H9 (cell line): ENCODE measurements around the gene COQ4. TPM values are rescaled to one million over a fixed set of nuclear protein-coding genes. Genes with fewer than 3 reads are reported as not detected.
A peak's percentile ranks its signal among the peaks of the same experiment; 100 is the strongest.

Experiments
- DNase-seq: peaks from one replicate; pipeline ENCODE4 v3.0.0-alpha.2; 2017
- H2AFZ ChIP-seq: one replicate; pipeline ENCODE4 v1.6.1; 2013; ENCODE audit warnings: mild to moderate bottlenecking, low read length, control low read depth, moderate library complexity
- H2AK5ac ChIP-seq: 2 replicates; pipeline ENCODE4 v1.6.1; 2013; ENCODE audit warnings: low read length, control low read depth, mixed read lengths; ENCODE audit not compliant: insufficient read length
- H2BK120ac ChIP-seq: one replicate; pipeline ENCODE4 v1.6.1; 2013; ENCODE audit warnings: low read depth, mild to moderate bottlenecking, low read length, control low read depth, inconsistent platforms; ENCODE audit not compliant: poor library complexity, severe bottlenecking
- H2BK12ac ChIP-seq: 2 replicates; pipeline ENCODE4 v1.6.1; 2013; ENCODE audit warnings: low read length, control low read depth, mixed read lengths, low read depth; ENCODE audit not compliant: insufficient read length
- H2BK15ac ChIP-seq: 2 replicates; pipeline ENCODE4 v1.6.1; 2013; ENCODE audit warnings: low read depth, low read length, control low read depth
- H2BK20ac ChIP-seq: one replicate; pipeline ENCODE4 v1.6.1; 2013; ENCODE audit warnings: low read depth, mild to moderate bottlenecking, low read length, control low read depth, inconsistent platforms; ENCODE audit not compliant: poor library complexity, severe bottlenecking
- H2BK5ac ChIP-seq: 2 replicates; pipeline ENCODE4 v1.6.1; 2013; ENCODE audit warnings: low read length, control low read depth, mixed read lengths; ENCODE audit not compliant: insufficient read length
- H3K14ac ChIP-seq: 2 replicates; pipeline ENCODE4 v1.6.1; 2013; ENCODE audit warnings: low read length, control low read depth; ENCODE audit not compliant: insufficient read depth
- H3K18ac ChIP-seq: 2 replicates; pipeline ENCODE4 v1.6.1; 2013; ENCODE audit warnings: low read depth, mild to moderate bottlenecking, mixed read lengths, low read length, control low read depth; ENCODE audit not compliant: insufficient read length
- H3K23ac ChIP-seq: 2 replicates; pipeline ENCODE4 v1.6.1; 2013; ENCODE audit warnings: low read length, control low read depth, mixed read lengths, low read depth; ENCODE audit not compliant: insufficient read length
- H3K23me2 ChIP-seq: 2 replicates; pipeline ENCODE4 v1.6.1; 2013; ENCODE audit warnings: low read depth, mild to moderate bottlenecking, mixed read lengths, low read length, control low read depth; ENCODE audit not compliant: insufficient read length, poor library complexity, severe bottlenecking
- H3K27ac ChIP-seq: 2 replicates; pipeline ENCODE4 v1.5.1; 2013; ENCODE audit warnings: low read length, control low read depth, mixed read lengths, low read depth; ENCODE audit not compliant: insufficient read length
- H3K27me3 ChIP-seq: 2 replicates; pipeline ENCODE4 v1.6.1; 2013; ENCODE audit warnings: low read length, control low read depth, inconsistent platforms; ENCODE audit not compliant: insufficient read depth
- H3K4ac ChIP-seq: 2 replicates; pipeline ENCODE4 v1.6.1; 2013; ENCODE audit warnings: low read depth, mild to moderate bottlenecking, control low read depth, inconsistent platforms, low read length, moderate library complexity
- H3K4me1 ChIP-seq: 2 replicates; pipeline ENCODE4 v1.6.1; 2013; ENCODE audit warnings: low read length, control low read depth, inconsistent platforms; ENCODE audit not compliant: insufficient read depth
- H3K4me2 ChIP-seq: 2 replicates; pipeline ENCODE4 v1.6.1; 2013; ENCODE audit warnings: low read length, control low read depth, mixed read lengths; ENCODE audit not compliant: insufficient read length, insufficient read depth
- H3K56ac ChIP-seq: 2 replicates; pipeline ENCODE4 v1.6.1; 2013; ENCODE audit warnings: low read depth, mild to moderate bottlenecking, mixed read lengths, low read length, control low read depth; ENCODE audit not compliant: insufficient read length
- H3K79me1 ChIP-seq: 2 replicates; pipeline ENCODE4 v1.6.1; 2013; ENCODE audit warnings: low read depth, mild to moderate bottlenecking, moderate library complexity, low read length, control low read depth, inconsistent platforms; ENCODE audit not compliant: insufficient read depth, poor library complexity, severe bottlenecking
- H3K79me2 ChIP-seq: 2 replicates; pipeline ENCODE4 v1.6.1; 2013; ENCODE audit warnings: low read length, control low read depth, inconsistent platforms; ENCODE audit not compliant: insufficient read depth
- H3K9ac ChIP-seq: 2 replicates; pipeline ENCODE4 v1.6.1; 2013; ENCODE audit warnings: low read length, control low read depth, mixed read lengths; ENCODE audit not compliant: insufficient read length; ENCODE audit errors: extremely low read depth
- H3K9me3 ChIP-seq: one replicate; pipeline ENCODE4 v1.6.1; 2013; ENCODE audit warnings: low read depth, low read length, inconsistent platforms; ENCODE audit not compliant: control insufficient read depth
- H3T11ph ChIP-seq: one replicate; pipeline ENCODE4 v1.6.1; 2013; ENCODE audit warnings: mild to moderate bottlenecking, low read length, control low read depth, inconsistent platforms
- H4K20me1 ChIP-seq: one replicate; pipeline ENCODE4 v1.6.1; 2013; ENCODE audit not compliant: control insufficient read depth, insufficient read length, insufficient read depth
- H4K5ac ChIP-seq: 2 replicates; pipeline ENCODE4 v1.6.1; 2013; ENCODE audit warnings: low read depth, mild to moderate bottlenecking, mixed read lengths, low read length, control low read depth; ENCODE audit not compliant: insufficient read length
- H4K8ac ChIP-seq: replicated peaks from 2 replicates; pipeline ENCODE4 v1.6.1; 2013; ENCODE audit warnings: low read length, control low read depth, mixed read lengths, low read depth; ENCODE audit not compliant: insufficient read length
- H4K91ac ChIP-seq: 2 replicates; pipeline ENCODE4 v1.6.1; 2013; ENCODE audit warnings: low read depth, mild to moderate bottlenecking, moderate library complexity, mixed read lengths, low read length, control low read depth; ENCODE audit not compliant: insufficient read length
- H3K27ac Mint-ChIP-seq, 3 experiments: 2 replicates in 2 of 3; 3 replicates in 1 of 3; pipeline ENCODE4 v1.8.0; 2020 to 2021; ENCODE audit warnings: mixed read lengths in 3 of 3, mild to moderate bottlenecking in 1 of 3, moderate library complexity in 1 of 3
- H3K27me3 Mint-ChIP-seq: 2 replicates; pipeline ENCODE4 v1.8.0; 2021; ENCODE audit warnings: low read depth, mild to moderate bottlenecking, moderate library complexity, mixed read lengths
- H3K36me3 Mint-ChIP-seq, 3 experiments: 2 replicates in 2 of 3; 3 replicates in 1 of 3; pipeline ENCODE4 v1.8.0; 2020 to 2021; ENCODE audit warnings: low read depth in 3 of 3, mixed read lengths in 3 of 3; ENCODE audit not compliant: insufficient read depth in 1 of 3
- H3K4me1 Mint-ChIP-seq, 2 experiments: 2 replicates each; pipeline ENCODE4 v1.8.0; 2020; ENCODE audit warnings: mixed read lengths in 2 of 2
- H3K4me3 Mint-ChIP-seq, 2 experiments: 2 replicates in 1 of 2; 3 replicates in 1 of 2; pipeline ENCODE4 v1.8.0; 2020 to 2021; ENCODE audit warnings: mild to moderate bottlenecking in 2 of 2, mixed read lengths in 2 of 2, moderate library complexity in 1 of 2
- H3K9me3 Mint-ChIP-seq, 2 experiments: 2 replicates in 1 of 2; 3 replicates in 1 of 2; pipeline ENCODE4 v1.8.0; 2020; ENCODE audit warnings: mild to moderate bottlenecking in 2 of 2, mixed read lengths in 2 of 2, moderate library complexity in 1 of 2
- WGBS: extraction: QIAGEN DNeasy Blood & Tissue Kit; methylation state at CpG from one replicate; pipeline ENCODE4 v1.1.7; 2013; ENCODE audit warnings: missing lambda C conversion rate, low lambda C conversion rate, mixed read lengths; ENCODE audit not compliant: insufficient read length; ENCODE audit errors: extremely low coverage; 5-methylcytosine and 5-hydroxymethylcytosine counted together
- total RNA-seq: library from RNA; stranded (reverse); gene quantifications from 2 replicates; pipeline ENCODE4 v1.2.1, GENCODE V29; 2021
- TF ChIP-seq, protein P1 (sequence below): fragments of 200-600 bp; sonication (generic); conservative IDR thresholded peaks from 3 replicates; pipeline ENCODE4 v1.8.0; 2021; ENCODE audit warnings: antibody characterized with exemption, mild to moderate bottlenecking

The COQ4 gene
- total RNA-seq, 1 experiment from 2014 or later, result 38.4 TPM

GRCh38 chr9:128375865-128376264, 53.2 kb downstream of the COQ4 start:
- peaks cover 9 to 25% (median 18%) of the 10 kb centered on the region in 3 experiments for H3K36me3 Mint-ChIP-seq
- H2AK5ac ChIP-seq, result no peak overlapping the region
- no peak overlapping the region for H3K27ac ChIP-seq
- H2BK120ac ChIP-seq, result no peak overlapping the region
- H4K20me1 ChIP-seq, result no peaks in the 10 kb centered on the region
- no peak overlapping the region for H3K56ac ChIP-seq
- no peak overlapping the region for H3K4me3 Mint-ChIP-seq
- no peak overlapping the region for H2AFZ ChIP-seq
- no peak overlapping the region for H2BK20ac ChIP-seq
- peak overlapping the region in 1 of 3 experiments; percentile 77; a peak in 1 of 7 replicates for H3K27ac Mint-ChIP-seq
- no peak overlapping the region for H3K9ac ChIP-seq
- peaks cover 23% of the 10 kb centered on the region for H3K27me3 Mint-ChIP-seq
- DNase-seq, result no peak
- H3K27me3 ChIP-seq, result peaks cover 2% of the 10 kb centered on the region; the same call in 1 of the 2 replicates
- H3K18ac ChIP-seq, result no peak overlapping the region
- H2BK5ac ChIP-seq, result no peak overlapping the region
- no CpG with 5 or more reads among the region's 5 CpGs for WGBS
- H3K9me3 ChIP-seq, result no peaks in the 10 kb centered on the region
- H3K9me3 Mint-ChIP-seq, result no peaks in the 10 kb centered on the region
- H3K14ac ChIP-seq, result no peak overlapping the region
- no peak overlapping the region for H3T11ph ChIP-seq
- H4K8ac ChIP-seq, result no peak overlapping the region
- H3K79me1 ChIP-seq, result peaks cover 16% of the 10 kb centered on the region
- no peak overlapping the region for H2BK12ac ChIP-seq
- no peak overlapping the region for H3K23ac ChIP-seq
- no peak overlapping the region for H4K5ac ChIP-seq
- no peak overlapping the region for H2BK15ac ChIP-seq
- H3K4me1 Mint-ChIP-seq, result peaks cover 12 to 15% of the 10 kb centered on the region in 2 experiments
- H3K4ac ChIP-seq, result no peak overlapping the region
- H3K23me2 ChIP-seq, result no peaks in the 10 kb centered on the region
- no peak overlapping the region for H4K91ac ChIP-seq
- no peak overlapping the region for H3K4me2 ChIP-seq
- TF ChIP-seq, protein P1, sequence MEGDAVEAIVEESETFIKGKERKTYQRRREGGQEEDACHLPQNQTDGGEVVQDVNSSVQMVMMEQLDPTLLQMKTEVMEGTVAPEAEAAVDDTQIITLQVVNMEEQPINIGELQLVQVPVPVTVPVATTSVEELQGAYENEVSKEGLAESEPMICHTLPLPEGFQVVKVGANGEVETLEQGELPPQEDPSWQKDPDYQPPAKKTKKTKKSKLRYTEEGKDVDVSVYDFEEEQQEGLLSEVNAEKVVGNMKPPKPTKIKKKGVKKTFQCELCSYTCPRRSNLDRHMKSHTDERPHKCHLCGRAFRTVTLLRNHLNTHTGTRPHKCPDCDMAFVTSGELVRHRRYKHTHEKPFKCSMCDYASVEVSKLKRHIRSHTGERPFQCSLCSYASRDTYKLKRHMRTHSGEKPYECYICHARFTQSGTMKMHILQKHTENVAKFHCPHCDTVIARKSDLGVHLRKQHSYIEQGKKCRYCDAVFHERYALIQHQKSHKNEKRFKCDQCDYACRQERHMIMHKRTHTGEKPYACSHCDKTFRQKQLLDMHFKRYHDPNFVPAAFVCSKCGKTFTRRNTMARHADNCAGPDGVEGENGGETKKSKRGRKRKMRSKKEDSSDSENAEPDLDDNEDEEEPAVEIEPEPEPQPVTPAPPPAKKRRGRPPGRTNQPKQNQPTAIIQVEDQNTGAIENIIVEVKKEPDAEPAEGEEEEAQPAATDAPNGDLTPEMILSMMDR, result no peak
- H3K4me1 ChIP-seq, result peaks cover 3% of the 10 kb centered on the region; the same call in 1 of the 2 replicates
- H3K79me2 ChIP-seq, result peaks cover 8% of the 10 kb centered on the region; the same call in 1 of the 2 replicates
